HepG2 (cell line): ENCODE data around the gene FMNL2. TPM values are rescaled to one million over a fixed set of nuclear protein-coding genes. Genes with fewer than 3 reads are reported as not detected.

Experiments used
- ATAC-seq: fragments of 200-7000 bp; cut with Tn5 transposase; 3 replicates; pipeline ENCODE4 v1.9.1; 2020; ENCODE audit warnings: mild to moderate bottlenecking, moderate library complexity
- BruUV-seq: library from RNA; stranded (reverse); fragments of 400-500 nt; replicated peaks from 2 replicates; lab custom pipeline; 2021; lab: Mats Ljungman, UMichigan
- CTCF ChIA-PET: fragments of 300-600 bp; formaldehyde crosslinking; extraction: SDS; loops from one replicate; lab custom pipeline; 2021; ENCODE audit warnings: low total read pairs, inconsistent platforms, low intra/inter-chr PET ratio; lab: Yijun Ruan, JAX
- POLR2A ChIA-PET: fragments of 350-600 bp; sonication (Branson Sonifier 250); formaldehyde crosslinking; loops from one replicate; lab custom pipeline; 2020; ENCODE audit warnings: antibody characterized with exemption, inconsistent platforms; lab: Yijun Ruan, JAX
- DNase-seq: peaks from one replicate; pipeline ENCODE4 v3.0.0-alpha.2; 2015; ENCODE audit warnings: low spot score
- FAIRE-seq: peaks from 3 replicates; lab custom pipeline; 2011; peaks lifted over from hg19 to GRCh38; lab: Jason Lieb, UNC
- H2AFZ ChIP-seq: one replicate; pipeline ENCODE4 v1.6.1; 2011; ENCODE audit warnings: low read length, inconsistent platforms
- H3K27ac ChIP-seq: fragments of 300-600 bp; 3 replicates; pipeline ENCODE4 v1.8.0; 2011; ENCODE audit warnings: mixed run types, mild to moderate bottlenecking, mixed read lengths, low read length, inconsistent platforms; ENCODE audit not compliant: insufficient read depth; ENCODE audit errors: extremely low read length
- H3K27me3 ChIP-seq, 2 experiments: fragments of 200-600 bp in 1 of 2; 2 replicates in 1 of 2; 3 replicates in 1 of 2; pipeline versions ENCODE4 v1.6.0 to v1.8.0; 2011; ENCODE audit warnings: low read length in 2 of 2, mild to moderate bottlenecking in 2 of 2, moderate library complexity in 2 of 2, inconsistent platforms in 1 of 2; ENCODE audit not compliant: insufficient read depth in 2 of 2, control insufficient read depth in 1 of 2
- H3K36me3 ChIP-seq, 2 experiments: fragments of 200-600 bp in 1 of 2; replicated peaks in 1 of 2; 2 replicates in 1 of 2; 3 replicates in 1 of 2; pipeline versions ENCODE4 v1.5.1 to v1.8.0; 2011; ENCODE audit warnings: low read length in 2 of 2, inconsistent platforms in 1 of 2; ENCODE audit not compliant: insufficient read depth in 2 of 2, control insufficient read depth in 1 of 2
- H3K4me1 ChIP-seq: 2 replicates; pipeline ENCODE4 v1.5.1; 2012; ENCODE audit warnings: low read length, inconsistent platforms; ENCODE audit not compliant: insufficient read depth
- H3K4me2 ChIP-seq: 2 replicates; pipeline ENCODE4 v1.6.0; 2011; ENCODE audit warnings: low read depth, low read length, inconsistent platforms
- H3K4me3 ChIP-seq, 3 experiments: fragments of 200-600 bp in 1 of 3; sonication (generic), shearing (Covaris generic) in 1 of 3; replicated peaks in 1 of 3; 2 replicates each; pipeline ENCODE4 v1.5.1; 2011 to 2016; ENCODE audit warnings: low read length in 3 of 3, inconsistent platforms in 2 of 3, low read depth in 2 of 3, mild to moderate bottlenecking in 2 of 3, control low read depth in 1 of 3, mixed read lengths in 1 of 3; ENCODE audit not compliant: insufficient read depth in 1 of 3
- H3K79me2 ChIP-seq: one replicate; pipeline ENCODE4 v1.6.1; 2011; ENCODE audit warnings: low read length, inconsistent platforms; ENCODE audit not compliant: insufficient read depth
- H3K9ac ChIP-seq: 2 replicates; pipeline ENCODE4 v1.6.0; 2011; ENCODE audit warnings: mild to moderate bottlenecking, low read depth, low read length, inconsistent platforms; ENCODE audit not compliant: insufficient read depth
- H3K9me3 ChIP-seq: 2 replicates; pipeline ENCODE4 v1.5.1; 2012; ENCODE audit warnings: mild to moderate bottlenecking, low read length
- H4K20me1 ChIP-seq: 2 replicates; pipeline ENCODE4 v1.6.0; 2011; ENCODE audit warnings: inconsistent platforms, mild to moderate bottlenecking, low read length, moderate library complexity; ENCODE audit not compliant: insufficient read depth
- GATAD1 ChIP-seq: IDR thresholded peaks from 2 replicates; pipeline ENCODE4 v1.6.1; 2016; ENCODE audit warnings: missing genetic modification reagents, missing compliant biosample characterization
- NFATC3 ChIP-seq: sonication (generic); formaldehyde crosslinking; IDR thresholded peaks from 2 replicates; pipeline ENCODE4 v1.5.1; 2020; ENCODE audit warnings: mild to moderate bottlenecking, missing genetic modification reagents
- POLR2AphosphoS5 ChIP-seq: IDR thresholded peaks from 2 replicates; pipeline ENCODE4 v1.6.1; 2012; ENCODE audit warnings: low read depth, low read length
- PRDM10 ChIP-seq: sonication (generic); formaldehyde crosslinking; IDR thresholded peaks from 2 replicates; pipeline ENCODE4 v1.4.0; 2020; ENCODE audit warnings: low read depth, missing genetic modification reagents
- PREB ChIP-seq: sonication (generic); formaldehyde crosslinking; IDR thresholded peaks from 2 replicates; pipeline ENCODE4 v1.4.0; 2020; ENCODE audit warnings: missing genetic modification reagents
- THAP11 ChIP-seq: IDR thresholded peaks from 2 replicates; pipeline ENCODE4 v1.6.1; 2016; ENCODE audit warnings: missing biosample characterization, missing genetic modification reagents
- THAP7 ChIP-seq: sonication (generic); formaldehyde crosslinking; IDR thresholded peaks from 2 replicates; pipeline ENCODE4 v1.8.1; 2023; ENCODE audit warnings: mild to moderate bottlenecking, missing genetic modification reagents
- ZNF121 ChIP-seq: sonication (generic); formaldehyde crosslinking; IDR thresholded peaks from 2 replicates; pipeline ENCODE4 v1.5.0; 2020; ENCODE audit warnings: mild to moderate bottlenecking, missing genetic modification reagents
- ZNF160 ChIP-seq: sonication (generic); formaldehyde crosslinking; IDR thresholded peaks from 2 replicates; pipeline ENCODE4 v1.8.0; 2022; ENCODE audit warnings: mild to moderate bottlenecking, inconsistent platforms, missing genetic modification reagents
- ZNF253 ChIP-seq: sonication (generic); formaldehyde crosslinking; IDR thresholded peaks from 2 replicates; pipeline ENCODE4 v1.8.0; 2022; ENCODE audit warnings: mild to moderate bottlenecking, missing genetic modification reagents, borderline replicate concordance
- ZNF512B ChIP-seq: sonication (generic); formaldehyde crosslinking; IDR thresholded peaks from 2 replicates; pipeline ENCODE4 v1.5.1; 2020; ENCODE audit warnings: missing genetic modification reagents, mild to moderate bottlenecking, borderline replicate concordance
- WGBS: methylation state at CpG from one replicate; pipeline ENCODE4 v1.1.6; 2017; ENCODE audit warnings: low lambda C conversion rate; 5-methylcytosine and 5-hydroxymethylcytosine counted together
- in situ Hi-C: cut with HindIII; loops from 2 replicates; pipeline ENCODE4 v1.10.0; 2017; ENCODE audit warnings: low pct_unique_long_range_greater_than_20kb; ENCODE audit not compliant: extremely low pct_ligation_motif_present
- intact Hi-C: fragments of 100-400 bp; cut with micrococcal nuclease; formaldehyde crosslinking; loops from one replicate; pipeline ENCODE4 v1.10.0; 2022; ENCODE audit not compliant: unreplicated experiment
- polyA plus RNA-seq, 8 experiments: library from polyadenylated mRNA; depleted of rRNA in 3 of 8; stranded (reverse) in 7 of 8; unstranded in 1 of 8; fragments of >200 nt; fragmentation: Illumina TruSeq in 4 of 8; extraction: Trizol in 4 of 8; gene quantifications; 2 replicates each; pipeline versions ENCODE4 v1.2.1 to v1.2.3, GENCODE V29; 2011 to 2016; ENCODE audit warnings: low read depth in 4 of 8, missing spikeins in 1 of 8, mixed read lengths in 1 of 8; ENCODE audit not compliant: insufficient read depth in 1 of 8
- total RNA-seq, 5 experiments: library from RNA; depleted of rRNA; stranded (reverse); fragments of >200 nt; fragmentation: Illumina TruSeq; extraction: Trizol; gene quantifications; 2 replicates each; pipeline ENCODE4 v1.2.3, GENCODE V29; 2016; ENCODE audit warnings: low read depth in 1 of 5

Gene FMNL2
- total and polyA plus RNA-seq, 2 of the 13 experiments (the other 11 are each of a cell fraction or from before 2014, with no cell fraction given), result 66.5 to 67.7 TPM

GRCh38 chr2:152455738-152456137 lies 120.8 kb downstream of the FMNL2 start:
- H3K4me2 ChIP-seq, result no peak overlapping the region
- in situ Hi-C loops (no loop called here), intact Hi-C loops (no loop called here)
- no peak overlapping the region for H3K4me3 ChIP-seq
- TF ChIP-seq THAP11 (CRISPR knock-in tag), result no peak
- TF ChIP-seq THAP7 (CRISPR knock-in tag), result no peak
- no peak for TF ChIP-seq PREB (CRISPR knock-in tag)
- TF ChIP-seq GATAD1 (CRISPR knock-in tag), result no peak
- TF ChIP-seq PRDM10 (CRISPR knock-in tag), result no peak
- no peak for TF ChIP-seq ZNF160 (CRISPR knock-in tag)
- peak; percentile 90 for TF ChIP-seq ZNF121 (CRISPR knock-in tag)
- TF ChIP-seq POLR2AphosphoS5, result no peak
- TF ChIP-seq ZNF253 (CRISPR knock-in tag), result no peak
- TF ChIP-seq ZNF512B (CRISPR knock-in tag), result 0 out of 2 replicates have a peak, but pooled peaks have one; percentile 36
- no peak for TF ChIP-seq NFATC3 (CRISPR knock-in tag)
- H3K79me2 ChIP-seq, result peaks cover 86% of the 10 kb centered on the region
- no peak for ATAC-seq
- H4K20me1 ChIP-seq, result no peaks in the 10 kb centered on the region
- FAIRE-seq, result no peak
- WGBS, result 95% methylated on average over 6 of the region's 6 CpGs
- DNase-seq, result no peak
- H3K27me3 ChIP-seq, result no peaks in the 10 kb centered on the region
- no peaks in the 10 kb centered on the region for H3K9me3 ChIP-seq
- H2AFZ ChIP-seq, result no peak overlapping the region
- H3K36me3 ChIP-seq, result peaks cover 1 to 8% of the 10 kb centered on the region in 2 experiments; a peak in 4 of 5 replicates
- ChIA-PET CTCF (no interaction called here), POLR2A (interaction anchor here (1.0 kb wide), 1 partner anchor 30 kb away, joined by 4 read pairs; no protein-coding TSS in a partner anchor)
- no peak overlapping the region for H3K9ac ChIP-seq
- no TSS peak for BruUV-seq
- H3K4me1 ChIP-seq, result peaks cover 68% of the 10 kb centered on the region
- no peak overlapping the region for H3K27ac ChIP-seq
